Measurements from ENCODE around the gene PYCR2. TPM values are rescaled to one million over a fixed set of nuclear protein-coding genes. Genes with fewer than 3 reads are reported as not detected.
"Not testable (repeated sequence)": the region's sequence is repeated elsewhere in the genome, so short reads cannot be mapped to it uniquely, and the experiment has no call there.

The PYCR2 gene
- total RNA-seq, 4 donors from 2014 or later, result 38.8 to 55.0 (median 41.0) TPM

- Histone ChIP-seq H3K9me3 (no peaks in the 10 kb centered on the region), H3K27me3 (no peaks in the 10 kb centered on the region), H3K36me3 (no peaks in the 10 kb centered on the region), H3K4me1 (peaks cover 0 to 11% of the 10 kb centered on the region in 2 donors), H3K4me3 (replicated peaks in 1 of 3) (no peak overlapping the region), H3K27ac (no peak overlapping the region)
- WGBS, 2 donors, result 91 to 93% methylated on average over 10 to 16 of the region's 21 CpGs
- intact Hi-C loops (cut with DNase I), result no loop called here
- TF ChIP-seq CTCF (IDR thresholded peaks at IDR 0.05), result no peak
- no peak for DNase-seq
Measured at GRCh38 chr1:225937048-225937968, 13.3 kb upstream of the PYCR2 start.

GRCh38 chr1:225936523-225936922, 12.5 kb upstream of the PYCR2 start:
- peaks cover 0 to 10% of the 10 kb centered on the region in 2 donors for H3K4me1 ChIP-seq
- no peak for DNase-seq
- 74 to 86% methylated on average over 3 of the region's 3 CpGs for WGBS, 2 donors
- H3K27me3 ChIP-seq, result no peaks in the 10 kb centered on the region
- intact Hi-C loops (cut with DNase I), result no loop called here
- H3K4me3 ChIP-seq (replicated peaks in 1 of 3), result no peak overlapping the region
- H3K27ac ChIP-seq, result no peak overlapping the region
- no peaks in the 10 kb centered on the region for H3K9me3 ChIP-seq
- no peaks in the 10 kb centered on the region for H3K36me3 ChIP-seq
- TF ChIP-seq CTCF (IDR thresholded peaks at IDR 0.05) (no peak), POLR2A (IDR thresholded peaks at IDR 0.05) (no peak)

GRCh38 chr1:225936086-225936485, 12.0 kb upstream of the PYCR2 start:
- H3K9me3 ChIP-seq; intact Hi-C loops (cut with DNase I); DNase-seq; H3K27ac ChIP-seq; H3K4me3 ChIP-seq (replicated peaks in 1 of 3); H3K27me3 ChIP-seq; H3K4me1 ChIP-seq; H3K36me3 ChIP-seq: not testable (repeated sequence)
- WGBS, 2 donors, result 85% methylated on average over 8 of the region's 8 CpGs

GRCh38 chr1:225934711-225935110, 10.7 kb upstream of the PYCR2 start:
- WGBS, 2 donors, result 88 to 93% methylated on average over 5 of the region's 5 CpGs
- intact Hi-C loops (cut with DNase I), result no loop called here
- no peak for DNase-seq
- Histone ChIP-seq H3K27ac (no peak overlapping the region), H3K9me3 (no peaks in the 10 kb centered on the region), H3K4me3 (replicated peaks in 1 of 3) (no peak overlapping the region), H3K4me1 (no peaks in the 10 kb centered on the region), H3K27me3 (no peaks in the 10 kb centered on the region), H3K36me3 (no peaks in the 10 kb centered on the region)
- no peak for TF ChIP-seq CTCF (IDR thresholded peaks at IDR 0.05)
- TF ChIP-seq POLR2A (IDR thresholded peaks at IDR 0.05), result no peak

GRCh38 chr1:225933072-225933471, 9.0 kb upstream of the PYCR2 start:
- Histone ChIP-seq H3K4me3 (replicated peaks in 1 of 3) (no peak overlapping the region), H3K36me3 (no peaks in the 10 kb centered on the region), H3K4me1 (no peaks in the 10 kb centered on the region), H3K27ac (no peak overlapping the region), H3K27me3 (no peaks in the 10 kb centered on the region), H3K9me3 (no peaks in the 10 kb centered on the region)
- WGBS, 2 donors, result 87 to 91% methylated on average over 2 of the region's 2 CpGs
- intact Hi-C loops (cut with DNase I), result no loop called here
- no peak for DNase-seq
- TF ChIP-seq CTCF (IDR thresholded peaks at IDR 0.05) (no peak), POLR2A (IDR thresholded peaks at IDR 0.05) (no peak)
